Fibroblast of pulmonary artery (primary cell): ENCODE measurements around the gene SORT1.
A peak's percentile ranks its signal among the peaks of the same experiment; 100 is the strongest.
"Not testable (repeated sequence)": the region's sequence is repeated elsewhere in the genome, so short reads cannot be mapped to it uniquely, and the experiment has no call there.

ENCODE experiments used
- DNase-seq: peaks from one replicate; pipeline ENCODE4 v3.0.0-alpha.2; 2010; ENCODE audit warnings: low read depth
- H3K4me3 ChIP-seq: replicated peaks from 2 replicates; pipeline ENCODE4 v1.5.1; 2011; ENCODE audit warnings: low read depth, mild to moderate bottlenecking, control low read depth, low read length, moderate library complexity
- TF ChIP-seq, protein P1 (sequence below): IDR thresholded peaks from 2 replicates; pipeline ENCODE4 v1.5.1; 2011; ENCODE audit warnings: mild to moderate bottlenecking, control low read depth, low read length, inconsistent platforms; ENCODE audit errors: missing control alignments

The SORT1 gene

DNA sequence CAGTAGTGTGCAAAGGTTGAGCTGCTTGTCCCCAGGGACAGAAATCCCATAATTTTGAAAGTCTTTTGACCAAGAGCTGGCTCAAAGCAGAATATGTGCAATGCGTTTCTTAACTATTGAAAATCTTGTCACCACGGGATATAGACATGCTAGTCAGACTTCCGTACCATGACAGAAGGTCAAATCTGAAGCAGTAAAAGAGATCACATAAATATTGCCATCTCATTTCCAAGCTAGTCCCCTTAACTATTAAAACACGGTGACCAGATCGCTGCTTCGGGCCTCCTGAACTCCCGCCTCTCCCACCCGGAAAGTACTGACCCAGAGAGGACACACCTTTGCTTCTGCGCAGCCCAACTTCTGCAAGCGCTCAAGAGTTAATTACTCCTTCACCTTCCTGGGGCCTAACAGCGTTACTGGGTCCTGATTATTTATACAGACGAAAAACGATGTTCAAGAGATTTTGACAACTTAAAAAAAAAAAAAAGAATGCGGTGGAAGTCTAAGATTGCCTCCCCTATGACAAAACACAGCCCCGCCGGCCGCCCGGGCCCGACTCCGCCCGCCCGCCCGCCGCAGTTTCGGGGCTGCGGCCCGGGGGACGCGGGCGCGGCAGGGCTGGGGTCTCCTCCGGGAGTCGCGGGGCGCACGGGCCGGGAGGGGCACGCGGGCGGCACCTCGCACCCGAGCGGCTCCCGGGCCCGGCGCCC is 692 bp downstream of the SORT1 start:
- no peak for DNase-seq
- H3K4me3 ChIP-seq: peak overlapping the region; percentile 53
- TF ChIP-seq, protein P1, sequence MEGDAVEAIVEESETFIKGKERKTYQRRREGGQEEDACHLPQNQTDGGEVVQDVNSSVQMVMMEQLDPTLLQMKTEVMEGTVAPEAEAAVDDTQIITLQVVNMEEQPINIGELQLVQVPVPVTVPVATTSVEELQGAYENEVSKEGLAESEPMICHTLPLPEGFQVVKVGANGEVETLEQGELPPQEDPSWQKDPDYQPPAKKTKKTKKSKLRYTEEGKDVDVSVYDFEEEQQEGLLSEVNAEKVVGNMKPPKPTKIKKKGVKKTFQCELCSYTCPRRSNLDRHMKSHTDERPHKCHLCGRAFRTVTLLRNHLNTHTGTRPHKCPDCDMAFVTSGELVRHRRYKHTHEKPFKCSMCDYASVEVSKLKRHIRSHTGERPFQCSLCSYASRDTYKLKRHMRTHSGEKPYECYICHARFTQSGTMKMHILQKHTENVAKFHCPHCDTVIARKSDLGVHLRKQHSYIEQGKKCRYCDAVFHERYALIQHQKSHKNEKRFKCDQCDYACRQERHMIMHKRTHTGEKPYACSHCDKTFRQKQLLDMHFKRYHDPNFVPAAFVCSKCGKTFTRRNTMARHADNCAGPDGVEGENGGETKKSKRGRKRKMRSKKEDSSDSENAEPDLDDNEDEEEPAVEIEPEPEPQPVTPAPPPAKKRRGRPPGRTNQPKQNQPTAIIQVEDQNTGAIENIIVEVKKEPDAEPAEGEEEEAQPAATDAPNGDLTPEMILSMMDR: no peak

DNA sequence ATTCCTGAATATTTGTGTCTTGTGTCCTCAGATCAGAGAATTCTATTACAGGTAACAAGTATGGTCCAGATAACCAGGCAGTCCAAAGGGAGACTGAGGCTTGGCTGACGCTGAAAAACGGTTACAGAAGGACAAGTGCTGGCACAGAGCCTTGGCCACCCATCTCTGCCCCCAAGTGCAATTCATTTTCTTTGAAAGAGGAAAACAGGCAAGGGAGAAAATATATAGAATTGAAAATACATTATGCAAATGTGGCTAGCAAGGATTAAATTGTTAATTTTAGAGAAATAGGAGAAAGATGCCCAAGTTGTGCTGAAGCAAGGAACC is 1.2 kb downstream of the SORT1 start:
- TF ChIP-seq, protein P1: no peak
- no peak for DNase-seq
- H3K4me3 ChIP-seq: peak overlapping the region; percentile 53

DNA sequence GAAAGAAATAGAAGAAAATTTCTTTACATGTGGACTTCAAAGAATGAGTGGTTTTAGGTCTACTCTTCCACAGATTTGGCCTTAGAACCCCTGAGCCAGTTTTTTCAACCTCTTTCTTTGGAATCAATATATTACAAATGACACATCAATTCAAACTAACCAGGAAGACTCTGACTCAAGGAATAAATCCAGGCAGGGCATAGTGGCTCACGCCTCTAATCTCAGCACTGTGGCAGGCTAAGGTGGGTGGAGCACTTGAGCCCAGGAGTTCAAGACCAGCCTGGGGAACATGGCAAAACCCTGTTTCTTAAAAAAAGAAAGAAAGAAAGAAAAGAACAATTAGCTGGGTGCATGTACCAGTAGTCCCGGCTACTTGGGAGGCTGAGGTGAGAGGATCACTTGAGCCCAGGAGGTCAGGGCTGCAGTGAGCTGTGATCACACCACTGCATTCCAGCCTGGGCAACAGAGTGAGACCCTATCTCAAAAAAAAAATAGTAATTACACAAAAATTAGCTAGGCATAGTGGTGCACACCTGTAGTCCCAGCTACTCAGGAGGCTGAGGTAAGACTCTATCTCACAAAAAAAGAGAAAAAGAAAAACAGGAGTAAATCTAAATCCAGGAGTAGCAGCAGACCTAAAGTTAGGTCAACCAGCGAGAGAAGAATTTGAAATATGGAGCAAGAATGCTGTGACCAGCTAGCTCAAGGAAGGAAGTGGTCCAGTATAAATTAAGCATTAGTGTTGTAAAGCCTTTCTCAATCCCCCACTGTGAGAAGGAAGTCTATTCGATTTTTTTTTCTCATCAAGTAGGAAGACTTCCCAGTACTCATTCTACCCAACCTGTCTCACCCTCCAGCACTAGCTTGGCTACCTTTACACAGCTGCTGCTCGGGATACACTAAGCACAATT is 1.9 kb downstream of the SORT1 start:
- no peak overlapping the region for H3K4me3 ChIP-seq
- peak; percentile 46 for DNase-seq
- TF ChIP-seq, protein P1: no peak

DNA sequence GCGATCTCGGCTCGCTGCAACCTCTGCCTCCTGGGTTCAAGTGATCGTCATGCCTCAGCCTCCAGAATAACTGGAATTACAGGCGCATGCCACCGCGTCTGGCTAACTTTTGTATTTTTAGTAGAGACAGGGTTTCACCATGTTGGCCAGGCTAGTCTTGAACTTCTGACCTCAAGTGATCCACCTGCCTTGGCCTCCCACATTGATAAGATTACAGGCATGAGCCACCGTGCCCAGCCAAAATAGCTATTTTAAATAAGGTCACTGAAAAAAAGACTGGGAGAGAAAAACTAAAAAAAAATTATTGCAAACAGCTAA is 2.5 kb downstream of the SORT1 start:
- H3K4me3 ChIP-seq, DNase-seq: not testable (repeated sequence)

DNA sequence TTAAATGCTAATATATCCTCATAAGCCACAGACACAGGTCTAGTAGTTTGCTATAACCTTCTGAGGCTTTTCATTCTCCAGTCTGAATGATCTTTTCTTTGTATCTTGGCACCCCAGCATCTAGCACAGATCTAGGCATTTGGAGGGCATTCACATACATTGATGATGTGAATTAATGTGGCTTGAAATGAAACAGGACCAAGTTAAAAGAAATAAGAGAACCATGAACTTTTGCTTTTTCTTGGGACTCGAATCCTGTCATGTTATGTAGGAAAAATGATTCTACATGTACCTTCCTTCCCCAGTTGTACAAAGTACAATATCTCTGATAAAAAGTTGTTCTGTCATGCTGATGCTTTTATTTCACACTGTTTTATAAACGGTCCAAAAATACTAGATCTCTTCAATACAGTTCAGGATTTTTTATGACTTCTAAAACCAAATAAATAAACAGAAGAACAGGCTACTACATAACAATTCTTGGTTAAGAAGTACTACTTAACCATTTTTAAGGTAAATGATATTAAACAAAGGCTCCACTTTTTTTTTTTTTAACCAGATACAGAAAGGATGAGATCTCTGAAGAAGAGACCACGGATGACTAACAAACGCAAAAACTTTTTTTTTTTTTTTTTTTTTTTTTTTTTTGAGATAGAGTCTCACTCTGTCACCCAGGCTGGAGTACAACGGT is 3.0 kb downstream of the SORT1 start:
- H3K4me3 ChIP-seq: no peak overlapping the region
- TF ChIP-seq, protein P1: no peak
- no peak for DNase-seq

DNA sequence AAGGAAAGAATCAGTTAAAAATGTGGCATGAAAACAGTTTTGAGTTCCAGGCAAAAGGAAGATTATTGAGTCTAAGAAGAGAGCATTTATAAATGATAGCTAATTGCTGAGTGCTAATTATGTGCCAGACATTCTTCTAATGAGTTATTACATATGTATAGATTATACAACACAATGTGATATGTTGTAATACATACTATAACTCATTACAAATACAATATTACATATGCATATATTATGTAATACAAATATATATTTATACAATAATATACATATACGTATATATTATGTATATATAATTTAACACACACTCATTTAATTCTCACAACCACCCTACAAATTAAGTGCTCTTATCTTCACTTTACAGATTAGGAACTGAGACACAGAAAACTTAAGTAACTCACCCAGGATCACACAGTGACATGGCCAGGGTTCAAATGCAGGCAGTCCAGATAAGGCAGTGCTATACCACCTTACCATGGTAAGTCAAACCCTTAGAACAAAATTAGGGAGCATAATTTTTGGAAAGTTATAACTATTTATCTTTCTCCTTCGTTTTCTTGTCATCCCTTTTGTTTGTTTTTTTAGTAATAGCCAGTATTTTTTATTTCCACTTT is 4.0 kb downstream of the SORT1 start:
- no peak overlapping the region for H3K4me3 ChIP-seq
- TF ChIP-seq, protein P1: no peak
- DNase-seq: no peak
